ENCODE results near the gene CYBA. TPM values are rescaled to one million over a fixed set of nuclear protein-coding genes. Genes with fewer than 3 reads are reported as not detected.
A peak's percentile ranks its signal among the peaks of the same experiment; 100 is the strongest.

CYBA gene
- total RNA-seq, 1 experiment from 2014 or later = 351 TPM

DNA sequence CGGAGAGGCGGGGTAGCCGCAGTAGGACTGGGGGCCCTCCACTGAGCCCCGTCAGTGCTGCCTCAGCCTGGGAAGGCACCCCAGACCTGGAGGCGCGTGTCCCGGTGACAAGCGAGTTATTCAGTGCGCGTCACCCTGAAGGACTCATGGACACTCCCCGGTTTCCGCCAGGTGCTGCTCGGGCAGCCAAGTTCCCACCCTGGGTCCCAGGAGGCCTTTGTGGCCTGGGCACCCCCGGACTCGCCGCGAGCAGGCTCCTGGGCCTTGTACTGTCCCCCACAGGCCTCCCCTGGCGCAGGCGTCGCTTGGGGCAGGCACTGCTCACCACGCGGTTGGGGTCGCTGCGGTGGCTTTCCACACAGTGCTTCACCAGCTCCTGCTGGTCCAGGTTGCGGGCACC lies 47.8 kb upstream of the CYBA start:
- intact Hi-C loops (cut with micrococcal nuclease; ENCODE audit: unreplicated experiment) = no loop called here
- ChIA-PET CTCF (interaction anchor here (0.5 to 1.2 kb wide), 3 partner anchors 11 to 141 kb away, joined by 4 to 7 read pairs (median 4); no protein-coding TSS in a partner anchor), POLR2A (no interaction called here)
- H3K36me3 Mint-ChIP-seq (ENCODE audit: insufficient read depth, unreplicated experiment) = peaks cover 6% of the 10 kb centered on the region
- no peak overlapping the region for H3K27ac Mint-ChIP-seq (ENCODE audit: unreplicated experiment)
- no peaks in the 10 kb centered on the region for H3K27me3 Mint-ChIP-seq (ENCODE audit: insufficient read depth, unreplicated experiment)
- Histone ChIP-seq H3K27me3 (replicated peaks; ENCODE audit: control insufficient read depth, insufficient read depth, low read length) (no peaks in the 10 kb centered on the region), H3K4me1 (no peaks in the 10 kb centered on the region), H3K9me3 (no peaks in the 10 kb centered on the region), H3K36me3 (ENCODE audit: control insufficient read depth, insufficient read depth, low read length) (peaks cover 2% of the 10 kb centered on the region; the same call in 1 of the 2 replicates), H3K4me3 (ENCODE audit: low read depth, low read length) (no peak overlapping the region)
- DNase-seq = no peak
- no TSS peak for BruUV-seq (replicated peaks)
- no peaks in the 10 kb centered on the region for H3K9me3 Mint-ChIP-seq (ENCODE audit: unreplicated experiment)
- no peaks in the 10 kb centered on the region for H3K4me1 Mint-ChIP-seq (ENCODE audit: low read depth, unreplicated experiment)
- TF ChIP-seq, protein P1, sequence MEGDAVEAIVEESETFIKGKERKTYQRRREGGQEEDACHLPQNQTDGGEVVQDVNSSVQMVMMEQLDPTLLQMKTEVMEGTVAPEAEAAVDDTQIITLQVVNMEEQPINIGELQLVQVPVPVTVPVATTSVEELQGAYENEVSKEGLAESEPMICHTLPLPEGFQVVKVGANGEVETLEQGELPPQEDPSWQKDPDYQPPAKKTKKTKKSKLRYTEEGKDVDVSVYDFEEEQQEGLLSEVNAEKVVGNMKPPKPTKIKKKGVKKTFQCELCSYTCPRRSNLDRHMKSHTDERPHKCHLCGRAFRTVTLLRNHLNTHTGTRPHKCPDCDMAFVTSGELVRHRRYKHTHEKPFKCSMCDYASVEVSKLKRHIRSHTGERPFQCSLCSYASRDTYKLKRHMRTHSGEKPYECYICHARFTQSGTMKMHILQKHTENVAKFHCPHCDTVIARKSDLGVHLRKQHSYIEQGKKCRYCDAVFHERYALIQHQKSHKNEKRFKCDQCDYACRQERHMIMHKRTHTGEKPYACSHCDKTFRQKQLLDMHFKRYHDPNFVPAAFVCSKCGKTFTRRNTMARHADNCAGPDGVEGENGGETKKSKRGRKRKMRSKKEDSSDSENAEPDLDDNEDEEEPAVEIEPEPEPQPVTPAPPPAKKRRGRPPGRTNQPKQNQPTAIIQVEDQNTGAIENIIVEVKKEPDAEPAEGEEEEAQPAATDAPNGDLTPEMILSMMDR (IDR thresholded peaks at IDR 0.05; ENCODE audit: insufficient read depth in 1 of 2, low read depth in 1 of 2, low read length in 1 of 2, severe bottlenecking in 1 of 2, unreplicated experiment in 1 of 2) = no peak
- no peak overlapping the region for H3K4me3 Mint-ChIP-seq (ENCODE audit: unreplicated experiment)

DNA sequence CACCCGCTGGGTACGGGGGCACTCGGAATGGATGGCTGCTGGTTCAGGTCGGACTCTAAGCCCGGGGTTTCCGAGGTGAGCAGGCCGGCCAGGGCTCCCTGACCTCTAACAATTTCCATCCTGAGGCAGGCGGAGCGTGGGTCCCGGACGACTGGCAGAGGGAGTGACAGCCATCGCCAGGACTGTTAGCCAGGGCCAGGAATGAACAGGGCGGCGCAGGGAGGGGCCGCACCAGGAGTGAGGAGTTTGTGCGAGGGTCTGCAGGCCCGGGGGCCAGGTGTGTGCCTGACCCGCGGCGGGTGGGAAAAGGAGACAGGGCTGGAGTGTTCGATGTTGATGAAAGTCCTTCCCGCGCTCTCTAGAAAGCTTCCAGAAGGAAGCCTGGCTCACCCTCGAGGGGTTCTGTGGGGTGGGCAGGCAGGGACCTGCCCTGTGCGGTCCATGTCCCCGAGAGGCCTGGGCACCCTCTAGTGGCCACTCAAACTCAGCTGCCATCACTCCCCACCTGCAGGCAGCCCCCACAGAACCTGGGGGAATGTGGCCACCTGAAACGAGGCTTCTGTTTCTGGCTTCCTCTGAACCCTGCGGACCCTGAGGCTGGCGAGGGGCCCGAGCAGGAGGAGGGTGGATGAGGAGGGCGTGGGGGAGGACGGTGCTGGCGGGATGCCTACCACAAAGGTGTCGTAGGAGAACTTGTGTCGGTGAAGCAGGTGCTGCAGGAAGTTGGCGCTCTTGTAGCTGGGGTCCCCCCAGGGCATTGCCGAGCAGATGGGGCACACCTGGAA lies 47.2 kb upstream of the CYBA start:
- peak in 1 of 2 experiments; percentile 40 for DNase-seq
- ChIA-PET CTCF (interaction anchor here (0.5 to 1.2 kb wide), 3 partner anchors 10 to 141 kb away, joined by 4 to 7 read pairs (median 4); no protein-coding TSS in a partner anchor), POLR2A (no interaction called here)
- H3K4me1 ChIP-seq = no peaks in the 10 kb centered on the region
- no peaks in the 10 kb centered on the region for H3K9me3 Mint-ChIP-seq (ENCODE audit: unreplicated experiment)
- H3K4me3 ChIP-seq (ENCODE audit: low read depth, low read length) = no peak overlapping the region
- intact Hi-C loops (cut with micrococcal nuclease; ENCODE audit: unreplicated experiment) = no loop called here
- H3K27me3 ChIP-seq (replicated peaks; ENCODE audit: control insufficient read depth, insufficient read depth, low read length) = no peaks in the 10 kb centered on the region
- peaks cover 2% of the 10 kb centered on the region; the same call in 1 of the 2 replicates for H3K36me3 ChIP-seq (ENCODE audit: control insufficient read depth, insufficient read depth, low read length)
- peaks cover 4% of the 10 kb centered on the region for H3K36me3 Mint-ChIP-seq (ENCODE audit: insufficient read depth, unreplicated experiment)
- H3K9me3 ChIP-seq = no peaks in the 10 kb centered on the region
- H3K27ac Mint-ChIP-seq (ENCODE audit: unreplicated experiment) = no peak overlapping the region
- no TSS peak for BruUV-seq (replicated peaks)
- no peaks in the 10 kb centered on the region for H3K4me1 Mint-ChIP-seq (ENCODE audit: low read depth, unreplicated experiment)
- H3K4me3 Mint-ChIP-seq (ENCODE audit: unreplicated experiment) = no peak overlapping the region
- TF ChIP-seq, protein P1 (IDR thresholded peaks at IDR 0.05; ENCODE audit: insufficient read depth in 1 of 2, low read depth in 1 of 2, low read length in 1 of 2, severe bottlenecking in 1 of 2, unreplicated experiment in 1 of 2) = peak; percentile 51 to 80
- H3K27me3 Mint-ChIP-seq (ENCODE audit: insufficient read depth, unreplicated experiment) = no peaks in the 10 kb centered on the region

DNA sequence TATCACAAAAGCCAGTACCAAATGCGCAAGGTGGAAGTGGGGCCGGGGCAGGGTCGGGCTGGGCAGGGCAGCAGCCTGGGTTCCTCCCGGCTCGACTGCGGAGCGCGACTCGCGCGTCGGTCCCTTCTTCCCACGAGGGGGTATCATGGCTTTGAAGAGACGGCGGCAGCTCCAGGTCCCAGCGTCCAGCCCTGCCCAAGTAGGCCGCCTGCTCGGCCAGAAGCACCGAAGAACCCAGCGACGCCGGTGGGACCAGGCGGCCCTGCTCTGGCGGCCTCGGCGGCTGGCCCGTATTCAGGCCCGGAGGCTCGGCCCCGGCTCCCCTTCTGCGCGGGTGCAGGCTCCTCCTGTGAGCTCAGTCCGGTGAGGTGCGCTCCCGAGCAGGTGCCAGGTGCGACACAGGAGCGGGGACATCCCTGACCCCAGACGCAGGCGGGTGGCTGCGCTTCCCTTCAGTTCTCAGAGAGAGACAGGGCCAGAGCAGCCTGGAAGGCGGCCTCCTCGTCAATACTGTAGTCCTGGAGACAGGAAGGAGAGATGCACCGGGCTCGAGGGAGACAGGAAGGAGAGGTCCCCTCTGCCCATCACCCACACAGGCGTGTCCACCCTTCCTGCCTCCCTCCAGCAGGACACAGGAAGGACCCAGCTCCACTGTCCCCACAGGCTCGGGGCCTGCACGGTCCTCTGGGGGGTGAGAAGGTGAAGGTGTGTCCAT lies 46.4 kb upstream of the CYBA start:
- TF ChIP-seq, protein P1 (IDR thresholded peaks at IDR 0.05; ENCODE audit: insufficient read depth in 1 of 2, low read depth in 1 of 2, low read length in 1 of 2, severe bottlenecking in 1 of 2, unreplicated experiment in 1 of 2) = no peak
- H3K9me3 ChIP-seq = no peaks in the 10 kb centered on the region
- DNase-seq = no peak
- H3K4me3 ChIP-seq (ENCODE audit: low read depth, low read length) = no peak overlapping the region
- POLR2A ChIA-PET = no interaction called here
- CTCF ChIA-PET = interaction anchor here (1.2 kb wide), 1 partner anchor 24 kb away, joined by 4 read pairs; no protein-coding TSS in a partner anchor
- Mint-ChIP-seq H3K9me3 (ENCODE audit: unreplicated experiment) (no peaks in the 10 kb centered on the region), H3K27ac (ENCODE audit: unreplicated experiment) (no peak overlapping the region), H3K4me1 (ENCODE audit: low read depth, unreplicated experiment) (no peaks in the 10 kb centered on the region), H3K36me3 (ENCODE audit: insufficient read depth, unreplicated experiment) (no peaks in the 10 kb centered on the region), H3K4me3 (ENCODE audit: unreplicated experiment) (no peak overlapping the region), H3K27me3 (ENCODE audit: insufficient read depth, unreplicated experiment) (no peaks in the 10 kb centered on the region)
- H3K36me3 ChIP-seq (ENCODE audit: control insufficient read depth, insufficient read depth, low read length) = peaks cover 2% of the 10 kb centered on the region; the same call in 1 of the 2 replicates
- intact Hi-C loops (cut with micrococcal nuclease; ENCODE audit: unreplicated experiment) = no loop called here
- no TSS peak for BruUV-seq (replicated peaks)
- no peaks in the 10 kb centered on the region for H3K27me3 ChIP-seq (replicated peaks; ENCODE audit: control insufficient read depth, insufficient read depth, low read length)
- no peaks in the 10 kb centered on the region for H3K4me1 ChIP-seq
